NB4 (cell line): ENCODE results near the gene ALDH4A1.

Experiments
- DNase-seq: peaks from one replicate; pipeline ENCODE4 v3.0.0; 2010; ENCODE audit warnings: low read depth
- H3K4me3 ChIP-seq: one replicate; pipeline ENCODE4 v1.5.1; 2011; ENCODE audit warnings: mild to moderate bottlenecking, low read depth, low read length, moderate library complexity
- MYC ChIP-seq: IDR thresholded peaks from 2 replicates; pipeline ENCODE4 v1.6.1; 2011; ENCODE audit warnings: low read depth, low read length
- POLR2A ChIP-seq: IDR thresholded peaks from 2 replicates; pipeline ENCODE4 v1.6.1; 2011; ENCODE audit warnings: mild to moderate bottlenecking; ENCODE audit not compliant: insufficient read length; ENCODE audit errors: extremely low read depth
- TF ChIP-seq, protein P1 (sequence below): IDR thresholded peaks from one replicate; pipeline ENCODE4 v1.5.1; 2012; ENCODE audit warnings: low read depth, low read length
- TF ChIP-seq, protein P2 (sequence below): IDR thresholded peaks from 2 replicates; pipeline ENCODE4 v1.6.1; 2011; ENCODE audit warnings: low read depth, low read length

ALDH4A1 gene

GRCh38 chr1:18885311-18886002, 16.9 kb downstream of the ALDH4A1 start:
- no peak for DNase-seq
- TF ChIP-seq, protein P1, sequence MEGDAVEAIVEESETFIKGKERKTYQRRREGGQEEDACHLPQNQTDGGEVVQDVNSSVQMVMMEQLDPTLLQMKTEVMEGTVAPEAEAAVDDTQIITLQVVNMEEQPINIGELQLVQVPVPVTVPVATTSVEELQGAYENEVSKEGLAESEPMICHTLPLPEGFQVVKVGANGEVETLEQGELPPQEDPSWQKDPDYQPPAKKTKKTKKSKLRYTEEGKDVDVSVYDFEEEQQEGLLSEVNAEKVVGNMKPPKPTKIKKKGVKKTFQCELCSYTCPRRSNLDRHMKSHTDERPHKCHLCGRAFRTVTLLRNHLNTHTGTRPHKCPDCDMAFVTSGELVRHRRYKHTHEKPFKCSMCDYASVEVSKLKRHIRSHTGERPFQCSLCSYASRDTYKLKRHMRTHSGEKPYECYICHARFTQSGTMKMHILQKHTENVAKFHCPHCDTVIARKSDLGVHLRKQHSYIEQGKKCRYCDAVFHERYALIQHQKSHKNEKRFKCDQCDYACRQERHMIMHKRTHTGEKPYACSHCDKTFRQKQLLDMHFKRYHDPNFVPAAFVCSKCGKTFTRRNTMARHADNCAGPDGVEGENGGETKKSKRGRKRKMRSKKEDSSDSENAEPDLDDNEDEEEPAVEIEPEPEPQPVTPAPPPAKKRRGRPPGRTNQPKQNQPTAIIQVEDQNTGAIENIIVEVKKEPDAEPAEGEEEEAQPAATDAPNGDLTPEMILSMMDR, result no peak
- no peak for TF ChIP-seq MYC
- TF ChIP-seq, protein P2, sequence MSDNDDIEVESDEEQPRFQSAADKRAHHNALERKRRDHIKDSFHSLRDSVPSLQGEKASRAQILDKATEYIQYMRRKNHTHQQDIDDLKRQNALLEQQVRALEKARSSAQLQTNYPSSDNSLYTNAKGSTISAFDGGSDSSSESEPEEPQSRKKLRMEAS, result no peak
- TF ChIP-seq POLR2A, result no peak
- H3K4me3 ChIP-seq, result no peak overlapping the region

DNA sequence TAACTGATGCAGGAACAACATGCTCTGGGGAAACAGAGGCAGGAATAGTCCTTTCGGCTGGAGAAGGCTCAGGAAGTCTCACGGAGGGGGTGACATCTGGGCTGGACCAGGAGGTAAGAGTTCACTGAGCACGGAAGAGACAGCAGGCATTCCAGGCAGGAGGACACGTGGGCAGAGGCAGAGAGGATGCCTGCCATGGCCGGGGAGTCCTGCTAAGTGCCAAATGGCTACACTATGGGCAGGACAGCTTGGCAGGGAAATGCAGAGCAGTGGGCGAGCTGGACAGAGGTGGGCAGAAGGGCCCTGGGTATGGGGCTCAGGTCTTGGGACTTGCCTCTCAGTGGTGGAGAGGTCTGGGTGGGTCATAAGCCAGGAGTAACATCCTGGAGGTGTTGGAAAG, 17.6 kb downstream of the ALDH4A1 start:
- DNase-seq, result no peak
- no peak overlapping the region for H3K4me3 ChIP-seq
- TF ChIP-seq MYC, result no peak
- TF ChIP-seq, protein P2, result no peak
- TF ChIP-seq, protein P1, result no peak
- no peak for TF ChIP-seq POLR2A

- H3K4me3 ChIP-seq, result no peak overlapping the region
- TF ChIP-seq, protein P2, result no peak
- TF ChIP-seq, protein P1, result no peak
- TF ChIP-seq POLR2A (no peak), MYC (no peak)
- DNase-seq, result no peak
These were observed 18.0 kb downstream of the ALDH4A1 start for GRCh38 chr1:18884419-18884717.

DNA sequence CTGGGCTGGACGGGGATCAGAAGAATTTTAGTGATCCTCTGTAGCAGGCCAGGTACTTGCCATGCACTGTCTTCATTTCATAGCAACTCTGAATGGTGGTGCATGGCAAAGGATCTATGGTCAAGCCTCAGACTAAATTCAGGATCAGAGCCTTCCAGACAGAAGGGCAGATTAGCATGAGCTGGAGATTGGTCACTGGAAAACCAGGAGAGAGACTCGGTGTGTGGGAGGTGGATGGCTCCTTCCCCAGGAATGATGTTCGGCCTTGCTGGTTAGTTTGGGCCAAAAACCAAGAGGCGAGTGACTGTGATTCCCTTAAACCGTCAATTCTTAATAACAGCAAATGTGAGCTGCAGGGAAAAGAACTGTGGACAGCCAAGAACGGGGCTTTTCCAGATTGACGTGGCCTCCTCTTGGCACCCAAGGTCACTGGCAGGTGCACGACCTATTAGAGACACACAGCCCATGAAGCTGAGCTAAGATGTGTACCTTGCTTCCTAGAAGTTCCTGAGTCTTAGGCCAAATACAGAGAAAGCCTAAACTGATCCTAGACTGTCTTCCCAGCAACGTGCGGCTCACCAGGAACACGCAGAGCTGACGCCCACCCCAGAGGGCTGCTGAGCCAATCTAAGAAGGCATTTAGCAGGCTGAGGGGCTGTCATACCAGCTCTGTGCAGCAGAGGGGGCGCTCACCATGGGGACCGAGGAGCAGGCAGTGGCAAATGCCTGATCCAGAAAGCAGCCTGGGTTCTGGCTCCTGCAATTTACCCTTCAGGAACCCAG, 18.5 kb downstream of the ALDH4A1 start:
- peak; percentile 62 for DNase-seq
- no peak for TF ChIP-seq MYC
- TF ChIP-seq, protein P1, result peak; percentile 82
- no peak overlapping the region for H3K4me3 ChIP-seq

- H3K4me3 ChIP-seq, result no peak overlapping the region
- TF ChIP-seq MYC (no peak), POLR2A (no peak)
- TF ChIP-seq, protein P2, result no peak
- TF ChIP-seq, protein P1, result no peak
- DNase-seq, result no peak
These were observed 19.3 kb downstream of the ALDH4A1 start for GRCh38 chr1:18883079-18883478.
